ENCODE data around the gene AMZ2. TPM values are rescaled to one million over a fixed set of nuclear protein-coding genes. Genes with fewer than 3 reads are reported as not detected.
A peak's percentile ranks its signal among the peaks of the same experiment; 100 is the strongest.
"Not testable (repeated sequence)": the region's sequence is repeated elsewhere in the genome, so short reads cannot be mapped to it uniquely, and the experiment has no call there.

AMZ2 gene, protein sequence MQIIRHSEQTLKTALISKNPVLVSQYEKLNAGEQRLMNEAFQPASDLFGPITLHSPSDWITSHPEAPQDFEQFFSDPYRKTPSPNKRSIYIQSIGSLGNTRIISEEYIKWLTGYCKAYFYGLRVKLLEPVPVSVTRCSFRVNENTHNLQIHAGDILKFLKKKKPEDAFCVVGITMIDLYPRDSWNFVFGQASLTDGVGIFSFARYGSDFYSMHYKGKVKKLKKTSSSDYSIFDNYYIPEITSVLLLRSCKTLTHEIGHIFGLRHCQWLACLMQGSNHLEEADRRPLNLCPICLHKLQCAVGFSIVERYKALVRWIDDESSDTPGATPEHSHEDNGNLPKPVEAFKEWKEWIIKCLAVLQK
- total RNA-seq (2014; rRNA removed; shearing (Covaris generic)): 102 and 105 TPM in 2 replicates

DNA sequence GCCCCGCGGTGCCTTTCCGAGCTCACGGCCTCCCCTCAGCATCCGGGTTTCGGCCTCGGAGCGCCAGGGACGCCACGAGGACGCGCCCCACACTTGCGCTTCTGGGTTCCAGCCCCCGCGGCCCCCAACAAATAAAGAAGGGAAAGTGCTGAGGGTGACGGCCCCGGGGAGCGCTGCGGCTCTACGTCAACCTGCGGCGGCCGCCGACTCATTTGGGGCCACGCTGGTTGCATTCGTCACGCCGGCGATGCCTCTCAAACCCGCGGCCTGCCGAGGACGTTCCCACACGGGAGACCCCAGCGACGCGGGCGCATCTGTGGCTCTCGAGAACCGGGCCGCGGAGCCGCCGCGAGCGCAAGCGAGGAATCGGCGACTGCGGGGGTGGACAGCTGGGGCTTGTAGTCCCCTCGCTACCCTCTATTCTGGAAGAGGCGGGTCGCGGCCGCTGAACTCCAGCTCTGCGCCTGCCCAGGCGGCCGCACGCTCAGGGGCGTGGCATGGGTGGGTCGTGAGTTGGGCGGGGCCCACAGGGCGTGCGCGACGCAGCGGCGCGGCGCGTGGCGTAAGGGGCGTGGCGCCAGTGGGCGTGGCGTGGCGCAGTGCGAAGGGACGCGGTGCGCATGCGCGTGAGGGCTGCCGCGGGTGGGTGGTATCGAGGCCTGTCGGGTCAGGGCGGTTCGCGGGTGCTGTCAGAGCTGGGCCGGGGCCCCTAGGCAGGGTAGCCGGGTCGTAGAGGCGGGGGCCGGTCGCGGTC, at the start of gene AMZ2:
Gene AMZ2 (plus strand): TSS at position 599 of the 754 bp plus-strand sequence. CDS start 2,145 bp downstream, outside the sequence.
- DNase-seq: peak; percentile 95
- no peaks in the 10 kb centered on the region for H3K27me3 ChIP-seq
- H3K9me3 ChIP-seq (replicated peaks): no peaks in the 10 kb centered on the region
- peak within 1 kb of the TSS; percentile 87 for H3K4me3 ChIP-seq
- peak within 1 kb of the TSS; percentile 97 for H3K27ac ChIP-seq
- 0 out of 2 replicates have a peak, but pooled peaks cover 5% of the 10 kb centered on the region for H3K36me3 ChIP-seq
- no peaks in the 10 kb centered on the region for H3K4me1 ChIP-seq

DNA sequence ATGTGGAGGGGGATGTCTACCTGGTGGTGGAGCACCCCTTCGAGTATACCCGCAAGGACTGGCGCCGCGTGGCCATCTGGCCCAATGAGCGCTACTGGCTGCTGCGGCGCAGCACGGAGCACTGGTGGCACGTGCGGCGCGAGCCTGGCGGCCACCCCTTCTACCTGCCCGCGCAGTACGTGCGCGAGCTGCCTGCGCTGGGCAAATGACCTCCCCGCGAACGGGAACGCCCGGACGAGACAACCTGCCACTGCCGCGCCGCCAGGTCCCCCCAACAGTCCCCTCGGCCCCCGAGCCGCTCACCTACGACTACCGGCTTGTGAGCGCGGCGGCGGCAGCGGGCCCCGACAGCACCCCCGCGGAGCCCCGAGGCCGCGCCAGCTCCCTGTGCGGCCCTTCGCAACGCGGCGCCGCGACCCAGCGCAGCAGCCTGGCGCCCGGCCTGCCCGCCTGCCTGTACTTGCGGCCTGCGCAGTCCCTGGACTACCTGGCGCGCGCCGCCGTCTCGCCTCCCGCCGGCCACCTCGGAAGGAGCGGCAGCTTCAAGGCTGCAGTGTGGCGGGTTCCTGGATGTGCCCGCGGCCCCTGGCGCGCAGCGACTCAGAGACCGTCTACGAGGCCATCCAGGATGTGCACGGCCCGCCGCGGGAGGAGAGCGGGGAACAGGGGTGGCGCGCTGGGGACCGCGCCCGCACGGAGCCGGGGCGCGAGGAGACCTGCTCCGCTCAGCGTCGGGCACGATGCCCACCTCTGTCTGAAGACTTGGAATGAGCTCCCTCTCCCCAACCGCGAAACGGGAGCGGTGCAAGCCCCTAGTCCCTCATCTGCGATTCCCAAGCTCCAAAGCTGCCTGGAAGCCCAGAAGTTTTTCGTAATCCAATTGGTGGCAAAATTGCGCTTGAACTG, 48.7 kb upstream of the AMZ2 start:
- H3K27ac ChIP-seq: no peak overlapping the region
- no peaks in the 10 kb centered on the region for H3K36me3 ChIP-seq
- 0 out of 2 replicates have a peak, but pooled peaks cover 9% of the 10 kb centered on the region for H3K27me3 ChIP-seq
- no peaks in the 10 kb centered on the region for H3K9me3 ChIP-seq (replicated peaks)
- peaks cover 6% of the 10 kb centered on the region; the same call in 1 of the 2 replicates for H3K4me1 ChIP-seq
- no peak overlapping the region for H3K4me3 ChIP-seq
- DNase-seq: no peak

DNA sequence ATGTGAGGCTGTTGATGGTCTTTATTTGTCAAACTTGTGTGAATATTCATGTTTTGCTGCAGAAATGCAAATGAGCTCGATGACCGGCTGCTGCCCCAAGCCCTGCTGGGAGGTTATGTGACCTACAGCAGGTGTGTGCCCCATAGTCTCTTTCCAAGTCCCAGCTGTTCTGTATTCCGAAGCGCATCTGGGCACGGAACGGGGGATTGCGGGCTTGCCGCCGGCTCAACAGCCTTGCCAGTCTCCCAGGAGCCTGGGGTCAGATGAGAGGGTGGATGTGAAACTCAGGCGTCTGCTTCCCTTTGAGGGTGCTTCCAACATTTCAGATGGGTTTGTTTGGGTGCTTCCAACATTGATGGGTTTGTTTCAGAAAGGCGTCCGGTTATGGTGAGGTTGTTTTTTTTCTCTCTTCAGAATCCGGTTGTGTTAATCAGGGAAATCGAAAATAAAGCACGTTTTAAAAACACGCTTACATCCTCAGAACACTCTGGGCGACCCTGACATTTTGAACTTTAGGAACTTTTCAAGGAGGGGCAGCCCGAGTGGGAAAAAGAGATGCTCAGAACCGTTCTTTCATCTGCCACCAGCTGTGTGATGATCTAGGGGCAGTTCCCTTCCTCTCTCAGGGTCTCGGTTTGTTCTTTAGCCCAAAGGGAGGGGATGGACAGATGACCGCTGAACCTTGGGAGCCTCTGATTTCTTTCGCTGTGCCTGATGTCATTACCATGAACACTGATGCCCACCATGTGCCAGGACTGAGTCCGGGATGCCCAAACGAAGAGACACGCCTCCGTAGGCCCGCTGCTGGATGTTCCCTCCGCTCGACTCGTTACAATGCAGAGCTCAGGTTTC, 47.8 kb upstream of the AMZ2 start:
- Histone ChIP-seq H3K4me3 (peak overlapping the region; percentile 30), H3K4me1 (peaks cover 6% of the 10 kb centered on the region; the same call in 1 of the 2 replicates), H3K36me3 (no peaks in the 10 kb centered on the region), H3K27ac (no peak overlapping the region), H3K27me3 (0 out of 2 replicates have a peak, but pooled peaks cover 9% of the 10 kb centered on the region), H3K9me3 (replicated peaks) (no peaks in the 10 kb centered on the region)
- peak in 1 of 2 experiments; percentile 22 for DNase-seq

DNA sequence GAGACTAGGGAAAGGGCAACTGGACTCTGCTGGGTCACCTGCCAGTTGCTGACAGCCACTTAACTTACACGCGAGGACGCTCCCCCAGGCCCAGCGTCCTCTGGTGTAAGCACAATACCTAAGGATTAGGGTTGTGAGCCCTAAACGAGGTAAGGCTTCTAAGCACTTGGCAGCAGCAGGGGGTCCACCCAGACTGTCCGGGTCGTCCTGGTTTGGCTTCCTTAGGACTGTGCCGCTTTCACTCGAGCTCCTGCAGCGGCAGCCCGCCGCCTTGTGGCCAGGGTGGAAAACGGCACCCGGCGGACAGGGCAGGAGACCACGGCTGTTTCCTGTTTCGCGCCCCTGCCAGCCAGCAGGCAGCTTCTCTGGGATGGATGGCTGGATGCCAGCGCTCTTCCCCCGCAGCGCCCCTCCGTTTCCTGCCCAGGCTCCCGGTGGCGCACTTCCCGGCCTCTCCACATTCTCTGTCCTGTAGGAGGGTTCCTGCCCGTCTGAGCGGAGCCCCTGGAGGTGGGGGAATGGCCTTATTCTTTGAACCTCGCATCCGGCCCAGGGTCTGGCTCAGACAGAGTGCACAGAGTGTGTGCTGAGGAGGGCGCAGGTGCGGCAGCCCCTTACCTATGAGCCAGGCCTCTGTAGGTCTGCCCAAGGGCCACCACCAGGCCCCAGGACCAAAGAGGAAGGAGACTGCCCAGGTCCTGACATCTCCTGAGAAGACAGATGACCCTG, 47.0 kb upstream of the AMZ2 start:
- Histone ChIP-seq H3K27me3 (0 out of 2 replicates have a peak, but pooled peaks cover 8% of the 10 kb centered on the region), H3K9me3 (replicated peaks) (no peaks in the 10 kb centered on the region), H3K4me3 (peak overlapping the region; percentile 30), H3K4me1 (peaks cover 6% of the 10 kb centered on the region; the same call in 1 of the 2 replicates), H3K36me3 (no peaks in the 10 kb centered on the region), H3K27ac (no peak overlapping the region)
- peak; percentile 83 to 88 for DNase-seq

DNA sequence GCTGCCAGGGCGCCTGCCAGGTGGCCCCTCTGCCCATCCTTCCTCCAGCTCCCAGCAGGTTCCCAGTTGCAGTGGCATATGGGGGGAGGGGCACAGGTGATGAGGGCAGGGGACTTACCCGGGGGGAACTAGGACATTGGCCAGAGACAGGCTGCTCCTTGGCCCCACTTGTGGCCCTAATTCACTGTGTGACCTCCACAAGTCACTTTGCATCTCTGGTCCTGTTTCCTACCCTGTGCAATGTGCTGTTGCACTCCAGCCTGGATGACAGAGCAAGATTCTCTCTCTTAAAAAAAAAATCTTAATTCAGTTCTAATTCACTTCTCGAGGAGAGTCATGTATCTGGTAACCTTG, 46.4 kb upstream of the AMZ2 start:
- H3K27me3 ChIP-seq; DNase-seq; H3K4me1 ChIP-seq; H3K9me3 ChIP-seq (replicated peaks); H3K4me3 ChIP-seq; H3K27ac ChIP-seq; H3K36me3 ChIP-seq: not testable (repeated sequence)

DNA sequence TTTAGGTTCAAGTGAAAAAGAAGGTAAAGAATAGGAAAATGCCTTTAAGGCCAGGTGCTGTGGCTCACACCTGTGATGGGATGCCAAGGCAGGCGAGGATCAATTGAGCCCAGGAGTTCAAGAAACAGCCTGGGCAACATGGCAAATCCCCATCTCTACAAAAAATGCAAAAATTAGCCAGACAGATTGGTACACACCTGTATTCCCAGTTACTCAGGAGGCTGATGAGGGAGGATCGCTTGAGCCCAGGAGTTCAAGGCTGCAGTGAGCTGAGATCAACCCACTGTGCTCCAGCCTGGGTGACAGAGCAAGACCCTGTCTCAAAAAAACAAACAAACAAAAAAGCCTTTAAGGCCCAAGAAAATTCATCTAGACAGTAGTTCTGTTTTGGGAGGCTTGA, 45.5 kb upstream of the AMZ2 start:
- DNase-seq; H3K4me1 ChIP-seq; H3K4me3 ChIP-seq; H3K36me3 ChIP-seq; H3K27ac ChIP-seq; H3K27me3 ChIP-seq; H3K9me3 ChIP-seq (replicated peaks): not testable (repeated sequence)

DNA sequence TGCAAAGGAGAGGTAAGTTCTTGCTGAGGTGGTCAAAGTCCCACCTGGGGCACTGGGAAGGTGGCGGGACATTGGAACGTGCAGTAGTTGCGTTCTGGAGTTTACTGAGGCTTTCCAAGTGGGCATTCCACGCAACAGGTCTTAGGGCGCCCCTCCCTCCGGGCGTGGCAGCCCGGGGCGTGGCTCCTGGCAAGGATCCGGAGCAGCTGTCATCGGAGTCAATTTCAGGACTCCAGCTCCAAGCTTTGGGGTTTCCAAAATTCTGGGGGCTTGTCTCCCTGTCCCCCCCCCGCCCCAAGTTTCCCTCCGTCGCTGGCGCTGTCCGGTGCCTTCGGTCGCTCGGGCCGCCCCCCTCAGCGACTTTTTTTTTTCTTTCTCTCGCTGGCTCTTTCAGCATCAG, 43.1 kb upstream of the AMZ2 start:
- H3K27me3 ChIP-seq: no peaks in the 10 kb centered on the region
- no peaks in the 10 kb centered on the region for H3K36me3 ChIP-seq
- no peaks in the 10 kb centered on the region for H3K9me3 ChIP-seq (replicated peaks)
- H3K4me1 ChIP-seq: 0 out of 2 replicates have a peak, but pooled peaks cover 3% of the 10 kb centered on the region
- DNase-seq: peak; percentile 42 to 59
- peak overlapping the region; percentile 85 for H3K4me3 ChIP-seq
- no peak overlapping the region for H3K27ac ChIP-seq

DNA sequence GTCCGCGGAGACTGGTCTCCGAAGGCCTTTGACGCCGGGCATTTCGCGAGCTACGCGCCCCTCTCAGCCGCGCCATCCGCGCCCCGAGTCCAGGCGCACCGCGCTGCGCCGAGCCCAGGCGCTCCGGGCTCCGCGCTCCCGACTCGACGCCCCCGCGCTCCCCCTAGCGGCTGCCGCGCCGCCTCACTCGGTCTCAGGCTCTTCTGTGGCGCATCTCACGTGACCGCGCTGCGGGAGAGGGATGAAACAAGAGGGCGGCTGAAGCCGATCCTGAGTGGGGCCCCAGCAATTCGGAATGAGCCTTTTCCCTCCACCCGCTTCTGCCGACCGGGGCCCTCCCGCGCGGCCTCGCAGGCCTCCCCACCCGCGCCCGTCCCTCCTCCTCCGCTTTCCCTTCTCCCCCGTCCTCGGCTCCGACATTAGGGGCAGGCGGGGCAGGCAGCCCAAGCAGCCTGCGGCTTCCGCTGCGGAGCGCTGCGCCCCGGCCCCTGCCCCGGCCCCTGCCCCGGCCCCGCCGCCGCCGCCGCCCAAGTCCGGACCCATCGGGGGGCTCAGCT, 42.5 kb upstream of the AMZ2 start:
- Histone ChIP-seq H3K4me3 (peak overlapping the region; percentile 85), H3K36me3 (peaks cover 2% of the 10 kb centered on the region; the same call in 1 of the 2 replicates), H3K27me3 (no peaks in the 10 kb centered on the region), H3K27ac (peak overlapping the region; percentile 40; the same call in 1 of the 2 replicates), H3K9me3 (replicated peaks) (no peaks in the 10 kb centered on the region), H3K4me1 (no peaks in the 10 kb centered on the region)
- peak; percentile 87 to 94 for DNase-seq

DNA sequence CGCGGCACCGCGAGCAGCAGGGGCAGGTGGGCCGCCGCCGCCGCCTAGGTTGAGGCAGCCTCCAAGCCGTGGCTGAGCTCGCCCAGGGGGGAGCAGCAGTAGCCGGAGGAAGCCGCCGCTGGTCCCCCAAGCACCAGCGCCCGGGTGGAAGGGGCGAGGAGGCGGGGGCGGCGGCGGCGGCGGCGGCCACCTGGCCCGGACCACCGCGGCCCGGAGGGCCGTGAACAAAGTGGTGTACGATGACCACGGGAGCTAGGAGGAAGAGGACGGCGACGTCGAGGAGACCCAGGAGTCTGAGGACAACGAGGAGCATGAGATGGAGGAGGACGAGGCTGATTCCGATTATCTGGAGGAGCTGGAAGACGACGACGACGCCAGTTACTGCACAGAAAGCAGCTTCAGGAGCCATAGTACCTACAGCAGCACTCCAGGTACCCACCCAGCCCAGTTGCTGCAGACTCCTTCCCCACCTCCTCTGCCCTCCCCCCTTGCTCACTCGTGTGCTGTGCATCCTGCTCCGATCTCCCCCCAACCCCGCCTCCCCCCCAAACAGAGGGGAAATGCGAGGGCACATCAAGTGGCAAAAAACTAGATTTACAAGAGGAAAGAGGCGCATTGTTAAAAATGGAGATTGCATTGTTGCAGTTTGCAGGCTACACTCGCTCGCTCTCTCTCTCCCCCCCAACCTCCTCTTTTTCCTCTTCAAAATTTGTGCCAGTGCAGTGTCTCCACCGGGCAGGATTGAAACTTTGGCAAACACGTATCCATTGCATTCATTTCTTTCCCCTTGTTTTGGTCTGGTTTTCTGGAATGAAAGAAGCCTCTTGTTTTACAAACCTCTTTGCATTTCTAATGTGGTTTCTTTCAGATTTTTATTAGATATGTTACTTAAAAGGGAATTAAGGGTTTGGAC, 41.8 kb upstream of the AMZ2 start:
- peaks cover 3% of the 10 kb centered on the region; the same call in 1 of the 2 replicates for H3K36me3 ChIP-seq
- H3K27me3 ChIP-seq: no peaks in the 10 kb centered on the region
- H3K9me3 ChIP-seq (replicated peaks): no peaks in the 10 kb centered on the region
- H3K4me3 ChIP-seq: peak overlapping the region; percentile 85
- H3K4me1 ChIP-seq: no peaks in the 10 kb centered on the region
- peak overlapping the region; percentile 40; the same call in 1 of the 2 replicates for H3K27ac ChIP-seq
- peak in 1 of 2 experiments; percentile 17 for DNase-seq

DNA sequence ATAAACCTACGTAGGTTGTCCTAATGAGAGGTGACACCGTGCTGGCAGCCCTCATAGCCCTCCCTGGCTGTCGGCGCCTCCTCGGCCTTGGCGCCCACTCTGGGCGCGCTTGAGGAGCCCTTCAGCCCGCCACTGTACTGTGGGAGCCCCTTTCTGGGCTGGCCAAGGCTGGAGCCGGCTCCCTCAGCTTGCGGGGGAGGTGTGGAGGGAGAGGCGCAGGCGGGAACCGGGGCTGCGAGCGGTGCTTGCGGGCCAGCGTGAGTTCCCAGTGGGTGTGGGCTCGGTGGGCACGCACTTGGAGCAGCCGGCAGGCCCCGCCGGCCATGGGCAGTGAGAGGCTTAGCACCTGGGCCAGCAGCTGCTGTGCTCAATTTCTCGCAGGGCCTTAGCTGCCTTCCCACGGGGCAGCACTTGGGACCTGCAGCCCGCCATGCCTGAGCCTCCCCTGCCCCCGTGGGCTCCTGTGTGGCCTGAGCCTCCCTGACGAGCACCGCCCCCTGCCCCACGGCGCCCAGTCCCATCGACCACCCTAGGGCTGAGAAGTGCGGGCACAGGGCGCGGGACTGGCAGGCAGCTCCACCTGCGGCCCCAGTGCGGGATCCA, 40.1 kb upstream of the AMZ2 start:
- H3K9me3 ChIP-seq (replicated peaks): no peaks in the 10 kb centered on the region
- H3K36me3 ChIP-seq: peaks cover 3% of the 10 kb centered on the region; the same call in 1 of the 2 replicates
- H3K27me3 ChIP-seq: no peaks in the 10 kb centered on the region
- no peak overlapping the region for H3K4me3 ChIP-seq
- no peak for DNase-seq
- H3K27ac ChIP-seq: no peak overlapping the region
- H3K4me1 ChIP-seq: no peaks in the 10 kb centered on the region

DNA sequence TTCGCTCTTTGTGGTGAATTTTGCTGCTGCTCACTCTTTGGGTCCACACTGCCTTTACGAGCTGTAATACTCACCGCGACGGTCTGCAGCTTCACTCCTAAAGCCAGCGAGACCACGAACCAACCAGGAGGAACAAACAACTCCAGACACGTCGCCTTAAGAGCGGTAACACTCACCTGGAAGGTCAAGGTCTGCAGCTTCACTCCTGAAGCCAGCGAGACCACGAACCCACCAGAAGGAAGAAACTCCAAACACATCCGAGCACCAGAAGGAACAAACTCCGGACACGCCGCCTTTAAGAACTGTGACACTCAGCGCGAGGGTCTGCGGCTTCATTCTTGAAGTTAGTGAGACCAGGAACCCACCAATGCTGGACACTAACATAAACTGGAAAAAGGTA, 39.2 kb upstream of the AMZ2 start:
- not testable (repeated sequence) for H3K9me3 ChIP-seq (replicated peaks); DNase-seq; H3K27me3 ChIP-seq; H3K36me3 ChIP-seq; H3K27ac ChIP-seq; H3K4me3 ChIP-seq; H3K4me1 ChIP-seq
